Lower lobe of right lung (tissue), 2 donors: ENCODE results near the gene ACCSL. TPM values are rescaled to one million over a fixed set of nuclear protein-coding genes. Genes with fewer than 3 reads are reported as not detected.

ENCODE experiments used
- ATAC-seq, 2 donors: fragments of 200-7000 bp; cut with Tn5 transposase; one replicate each; pipeline ENCODE4 v1.9.1; 2020 to 2022; ENCODE audit warnings: mild to moderate bottlenecking in 2 of 2, moderate library complexity in 2 of 2
- DNase-seq: peaks from one replicate; pipeline ENCODE4 v3.0.0-alpha.2; 2020
- H3K27ac ChIP-seq: fragments of 200-600 bp; one replicate; pipeline ENCODE4 v1.8.0; 2022
- H3K27me3 ChIP-seq: fragments of 200-600 bp; one replicate; pipeline ENCODE4 v1.8.0; 2022; ENCODE audit warnings: low read depth
- H3K36me3 ChIP-seq: fragments of 200-600 bp; one replicate; pipeline ENCODE4 v1.8.0; 2022; ENCODE audit warnings: mild to moderate bottlenecking
- H3K4me1 ChIP-seq: fragments of 200-600 bp; one replicate; pipeline ENCODE4 v1.8.0; 2022
- H3K4me3 ChIP-seq: fragments of 200-600 bp; one replicate; pipeline ENCODE4 v1.8.0; 2022; ENCODE audit warnings: mild to moderate bottlenecking
- H3K9me3 ChIP-seq: fragments of 200-600 bp; one replicate; pipeline ENCODE4 v1.8.0; 2022
- CTCF ChIP-seq: fragments of 200-600 bp; IDR thresholded peaks from one replicate; pipeline ENCODE4 v1.8.0; 2022; ENCODE audit warnings: antibody characterized with exemption, mild to moderate bottlenecking
- intact Hi-C: fragments of 100-400 bp; cut with DNase I; formaldehyde crosslinking; loops from one replicate; pipeline ENCODE4 v1.11.0; 2022
- total RNA-seq: library from RNA; stranded (reverse); fragmentation: NEBNext Ultra II Directional; extraction: Animal tissue kit (Norgen Biotek cat#: 25700); gene quantifications from one replicate; pipeline ENCODE4 v1.2.1, GENCODE V29; 2021
- donor health status: DM: no; HTN: yes; CAD: no; lungs with severe emphysema.

ACCSL gene
- total RNA-seq, 1 donor from 2014 or later = not detected

DNA sequence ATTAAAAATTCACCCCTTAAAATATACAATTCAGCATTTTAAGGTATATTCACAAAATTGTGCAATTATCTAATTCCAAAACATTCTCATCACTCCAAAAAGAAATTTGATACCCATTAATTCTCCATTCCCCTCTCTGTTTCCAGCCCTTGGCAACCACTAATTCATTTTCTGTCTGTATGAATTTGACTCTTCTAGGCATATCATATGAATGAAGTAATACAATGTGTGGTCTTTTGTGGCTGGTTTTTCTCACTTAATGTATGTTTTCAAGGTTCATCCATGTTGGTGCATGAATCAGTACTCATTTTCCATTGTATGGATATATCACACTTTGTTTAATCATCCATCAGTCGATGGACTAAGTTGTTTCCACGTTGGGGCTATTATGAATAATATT is 29.0 kb upstream of the ACCSL start:
- Histone ChIP-seq H3K36me3 (no peaks in the 10 kb centered on the region), H3K27ac (no peak overlapping the region), H3K4me1 (peaks cover 10% of the 10 kb centered on the region), H3K9me3 (peaks cover 6% of the 10 kb centered on the region), H3K4me3 (no peak overlapping the region), H3K27me3 (no peaks in the 10 kb centered on the region)
- no peak for DNase-seq
- ATAC-seq = no peak
- no peak for TF ChIP-seq CTCF
- intact Hi-C loops = no loop called here

- no peak for ATAC-seq
- Histone ChIP-seq H3K4me3 (no peak overlapping the region), H3K36me3 (no peaks in the 10 kb centered on the region), H3K9me3 (peaks cover 12% of the 10 kb centered on the region), H3K27me3 (no peaks in the 10 kb centered on the region), H3K27ac (no peak overlapping the region), H3K4me1 (no peaks in the 10 kb centered on the region)
- no peak for DNase-seq
- TF ChIP-seq CTCF = no peak
- intact Hi-C loops = no loop called here
These were observed 22.8 kb upstream of the ACCSL start for GRCh38 chr11:44024977-44025376.

DNA sequence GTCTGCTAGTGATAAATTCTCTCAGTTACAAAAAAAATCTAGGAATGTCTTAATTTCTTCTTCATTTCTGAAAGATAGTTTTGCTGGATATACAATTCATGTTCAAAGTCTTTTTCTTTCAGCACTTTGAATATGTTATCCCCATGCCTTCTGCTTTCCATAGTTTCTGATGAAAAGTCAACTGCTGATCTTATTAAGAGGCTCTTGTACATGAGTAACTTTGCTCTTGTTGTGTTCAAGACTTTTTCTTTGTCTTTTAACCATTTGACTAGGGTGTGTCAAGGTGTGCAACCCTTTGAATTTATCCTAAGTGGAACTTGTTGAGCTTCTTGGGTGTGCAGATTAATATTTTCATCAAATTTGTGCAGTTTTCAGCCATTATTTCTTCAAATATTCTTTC is 22.1 kb upstream of the ACCSL start:
- Histone ChIP-seq H3K9me3 (peaks cover 12% of the 10 kb centered on the region), H3K27ac (no peak overlapping the region), H3K36me3 (no peaks in the 10 kb centered on the region), H3K27me3 (no peaks in the 10 kb centered on the region), H3K4me3 (no peak overlapping the region), H3K4me1 (peaks cover 6% of the 10 kb centered on the region)
- ATAC-seq (no peak), DNase-seq (no peak)
- intact Hi-C loops = no loop called here
- no peak for TF ChIP-seq CTCF

GRCh38 chr11:44028401-44028800 is 19.4 kb upstream of the ACCSL start:
- intact Hi-C loops = no loop called here
- no peak overlapping the region for H3K4me3 ChIP-seq
- DNase-seq (no peak), ATAC-seq (no peak)
- H3K27me3 ChIP-seq = no peaks in the 10 kb centered on the region
- peaks cover 5% of the 10 kb centered on the region for H3K9me3 ChIP-seq
- peaks cover 33% of the 10 kb centered on the region for H3K4me1 ChIP-seq
- TF ChIP-seq CTCF = no peak
- H3K27ac ChIP-seq = no peak overlapping the region
- H3K36me3 ChIP-seq = no peaks in the 10 kb centered on the region

DNA sequence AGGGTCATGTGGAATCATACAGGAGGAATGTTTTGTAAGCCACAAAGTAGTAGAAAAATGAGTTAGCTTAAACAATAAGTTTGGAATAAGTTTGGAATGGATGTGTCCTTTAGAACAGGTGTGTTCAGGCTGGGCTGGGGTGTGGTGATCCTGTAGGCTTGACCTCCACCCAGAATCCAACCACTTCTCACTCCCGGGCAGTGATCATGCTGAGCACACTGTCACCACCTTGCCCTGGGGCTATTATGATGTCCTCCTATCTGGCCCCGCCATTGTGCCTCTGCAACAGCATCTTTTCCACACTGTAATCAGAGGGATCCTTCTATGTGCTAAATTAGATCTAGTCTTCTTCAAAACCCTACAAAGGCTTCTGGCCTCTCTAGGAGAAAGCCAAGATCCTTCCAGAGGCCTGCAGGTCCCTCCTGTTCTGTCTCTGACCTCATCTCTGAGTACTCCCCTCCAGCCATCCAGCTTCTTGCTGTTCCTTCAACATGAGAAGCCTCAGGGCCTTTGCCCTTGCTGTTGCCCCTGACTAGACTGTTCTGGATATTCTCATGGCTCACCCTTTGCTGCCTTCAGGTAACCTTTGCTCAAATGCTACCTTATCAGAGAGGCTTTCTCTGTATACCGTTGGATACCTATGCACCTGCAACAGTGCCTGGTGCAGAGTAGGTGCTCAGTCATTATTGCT is 18.8 kb upstream of the ACCSL start:
- no peak overlapping the region for H3K27ac ChIP-seq
- no peak overlapping the region for H3K4me3 ChIP-seq
- no peak for TF ChIP-seq CTCF
- ATAC-seq = no peak
- H3K36me3 ChIP-seq = no peaks in the 10 kb centered on the region
- H3K9me3 ChIP-seq = peaks cover 5% of the 10 kb centered on the region
- intact Hi-C loops = no loop called here
- H3K27me3 ChIP-seq = no peaks in the 10 kb centered on the region
- peaks cover 38% of the 10 kb centered on the region for H3K4me1 ChIP-seq
- no peak for DNase-seq
